GM23248 (cell line): Measurements from ENCODE around the gene RRAS. TPM values are rescaled to one million over a fixed set of nuclear protein-coding genes. Genes with fewer than 3 reads are reported as not detected.
"Not testable (repeated sequence)": the region's sequence is repeated elsewhere in the genome, so short reads cannot be mapped to it uniquely, and the experiment has no call there.

Experiments used
- DNase-seq: peaks from one replicate; pipeline ENCODE4 v3.0.0-alpha.2; 2015
- H2AFZ ChIP-seq: fragments of 200-600 bp; sonication (generic); 2 replicates; pipeline ENCODE4 v1.6.1; 2016; ENCODE audit warnings: antibody characterized with exemption
- H3F3A ChIP-seq: fragments of 200-600 bp; sonication (generic); 2 replicates; pipeline ENCODE4 v1.6.1; 2016; ENCODE audit warnings: mild to moderate bottlenecking, antibody characterized with exemption, mixed run types; ENCODE audit not compliant: insufficient read depth
- H3K27ac ChIP-seq: fragments of 200-600 bp; sonication (generic); 2 replicates; pipeline ENCODE4 v1.5.1; 2016; ENCODE audit warnings: mild to moderate bottlenecking
- H3K27me3 ChIP-seq: fragments of 200-600 bp; sonication (generic); replicated peaks from 2 replicates; pipeline ENCODE4 v1.6.1; 2016; ENCODE audit warnings: mild to moderate bottlenecking; ENCODE audit not compliant: insufficient read depth
- H3K36me3 ChIP-seq: fragments of 200-600 bp; sonication (generic); 2 replicates; pipeline ENCODE4 v1.6.1; 2016; ENCODE audit warnings: low read depth, mild to moderate bottlenecking
- H3K4me1 ChIP-seq: fragments of 200-600 bp; sonication (generic); 2 replicates; pipeline ENCODE4 v1.6.1; 2016; ENCODE audit warnings: mild to moderate bottlenecking; ENCODE audit not compliant: insufficient read depth
- H3K4me2 ChIP-seq: fragments of 200-600 bp; sonication (generic); one replicate; pipeline ENCODE4 v1.6.1; 2016; ENCODE audit warnings: mild to moderate bottlenecking; ENCODE audit not compliant: unreplicated experiment
- H3K4me3 ChIP-seq: fragments of 200-600 bp; sonication (generic); 2 replicates; pipeline ENCODE4 v1.5.1; 2016; ENCODE audit warnings: mild to moderate bottlenecking
- H3K79me2 ChIP-seq: fragments of 200-600 bp; sonication (generic); 2 replicates; pipeline ENCODE4 v1.6.1; 2016; ENCODE audit warnings: mild to moderate bottlenecking; ENCODE audit not compliant: insufficient read depth
- H3K9ac ChIP-seq: fragments of 200-600 bp; sonication (generic); 2 replicates; pipeline ENCODE4 v1.6.1; 2016; ENCODE audit warnings: mild to moderate bottlenecking
- H3K9me2 ChIP-seq: fragments of 200-600 bp; sonication (generic); 2 replicates; pipeline ENCODE4 v1.6.1; 2016; ENCODE audit warnings: mixed run types, mild to moderate bottlenecking, moderate library complexity; ENCODE audit not compliant: insufficient read depth
- H3K9me3 ChIP-seq: fragments of 200-600 bp; sonication (generic); one replicate; pipeline ENCODE4 v1.6.1; 2017; ENCODE audit warnings: low read depth
- H4K20me1 ChIP-seq: fragments of 200-600 bp; sonication (generic); 2 replicates; pipeline ENCODE4 v1.6.0; 2016; ENCODE audit not compliant: insufficient read depth
- EZH2 ChIP-seq: fragments of 200-600 bp; sonication (generic); IDR thresholded peaks from 2 replicates; pipeline ENCODE4 v1.6.1; 2018; ENCODE audit warnings: antibody characterized with exemption, mild to moderate bottlenecking; ENCODE audit not compliant: insufficient read depth, poor library complexity, severe bottlenecking
- EZH2phosphoT487 ChIP-seq: fragments of 200-600 bp; sonication (generic); IDR thresholded peaks from 2 replicates; pipeline ENCODE4 v1.6.1; 2018; ENCODE audit warnings: antibody characterized with exemption, moderate library complexity, mild to moderate bottlenecking, low read depth; ENCODE audit not compliant: insufficient read depth
- WGBS, 2 experiments: methylation state at CpG; one replicate each; pipeline ENCODE4 v1.1.6; 2015 to 2017; ENCODE audit warnings: low lambda C conversion rate in 2 of 2, low coverage in 1 of 2; ENCODE audit errors: missing lambda C conversion rate in 2 of 2; 5-methylcytosine and 5-hydroxymethylcytosine counted together
- in situ Hi-C: fragments of 300-500 bp; cut with MboI; formaldehyde crosslinking; loops from 2 replicates; pipeline ENCODE4 v1.15.0; 2020
- polyA plus RNA-seq: library from polyadenylated mRNA; unstranded; fragments of >200 nt; fragmentation: Nextera tagmentation; extraction: Ambion mirVana; gene quantifications from 2 replicates; pipeline ENCODE4 v1.2.1, GENCODE V29; 2016
- total RNA-seq: library from RNA; depleted of rRNA; stranded (reverse); fragments of >200 nt; shearing (Covaris generic); gene quantifications from 2 replicates; pipeline ENCODE4 v1.2.3, GENCODE V29; 2014

The RRAS gene
- total and polyA plus RNA-seq, 2 experiments from 2014 or later = 116 to 337 TPM

GRCh38 chr19:49631014-49631588 is 8.8 kb downstream of the RRAS start:
- no peak for TF ChIP-seq EZH2phosphoT487
- TF ChIP-seq EZH2 = no peak
- Histone ChIP-seq H2AFZ (no peak overlapping the region), H3K4me3 (no peak overlapping the region), H3K79me2 (no peaks in the 10 kb centered on the region), H3K4me2 (peak overlapping the region; percentile 3), H3K27ac (peak overlapping the region; percentile 17), H3F3A (peaks cover 39% of the 10 kb centered on the region), H3K27me3 (no peaks in the 10 kb centered on the region), H3K4me1 (peaks cover 9% of the 10 kb centered on the region), H4K20me1 (no peaks in the 10 kb centered on the region), H3K9ac (no peak overlapping the region; the same call in 1 of the 2 replicates), H3K9me3 (no peaks in the 10 kb centered on the region), H3K9me2 (no peaks in the 10 kb centered on the region), H3K36me3 (peaks cover 7% of the 10 kb centered on the region; the same call in 1 of the 2 replicates)
- peak; percentile 39 for DNase-seq
- WGBS, 2 experiments = 5 to 9% methylated on average over 6 to 9 of the region's 9 CpGs
- in situ Hi-C loops = no loop called here

DNA sequence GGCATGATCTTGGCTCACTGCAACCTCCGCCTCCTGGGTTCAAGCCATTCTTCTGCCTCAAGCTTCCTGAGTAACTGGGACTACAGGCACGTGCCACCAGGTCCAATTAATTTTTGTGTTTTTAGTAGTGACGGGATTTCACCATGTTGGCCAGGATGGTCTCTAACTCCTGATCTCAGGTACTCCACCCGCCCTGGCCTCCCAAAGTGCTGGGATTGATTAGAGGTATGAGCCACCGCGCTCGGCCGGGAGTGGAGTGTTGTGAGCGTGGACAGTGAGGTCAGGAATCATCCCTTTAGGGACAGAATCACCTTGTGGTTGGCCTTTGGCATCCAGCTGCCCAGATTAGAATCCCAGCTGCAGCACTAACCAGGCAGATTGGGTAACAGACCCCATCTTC is 10.3 kb downstream of the RRAS start:
- no peaks in the 10 kb centered on the region for H3K9me3 ChIP-seq
- H3K27ac ChIP-seq = no peak overlapping the region
- no peak overlapping the region for H3K9ac ChIP-seq
- no peak overlapping the region for H3K4me3 ChIP-seq
- peaks cover 39% of the 10 kb centered on the region for H3F3A ChIP-seq
- no peaks in the 10 kb centered on the region for H3K9me2 ChIP-seq
- H3K4me1 ChIP-seq = peaks cover 9% of the 10 kb centered on the region
- no peaks in the 10 kb centered on the region; the same call in 1 of the 2 replicates for H3K36me3 ChIP-seq
- 66 to 73% methylated on average over 9 of the region's 9 CpGs for WGBS, 2 experiments
- no peaks in the 10 kb centered on the region for H4K20me1 ChIP-seq
- no peaks in the 10 kb centered on the region for H3K79me2 ChIP-seq
- TF ChIP-seq EZH2 = no peak
- no peak for TF ChIP-seq EZH2phosphoT487
- in situ Hi-C loops = no loop called here
- H2AFZ ChIP-seq = no peak overlapping the region
- no peaks in the 10 kb centered on the region for H3K27me3 ChIP-seq
- DNase-seq = no peak
- H3K4me2 ChIP-seq = no peak overlapping the region

- Histone ChIP-seq H3K4me2 (no peak overlapping the region), H4K20me1 (no peaks in the 10 kb centered on the region), H3K9me2 (no peaks in the 10 kb centered on the region), H3K4me3 (no peak overlapping the region), H3K36me3 (no peaks in the 10 kb centered on the region; the same call in 1 of the 2 replicates), H3K27me3 (no peaks in the 10 kb centered on the region), H3K27ac (no peak overlapping the region), H3F3A (peaks cover 21% of the 10 kb centered on the region), H2AFZ (no peak overlapping the region), H3K9ac (no peak overlapping the region), H3K9me3 (no peaks in the 10 kb centered on the region), H3K79me2 (0 out of 2 replicates have a peak, but pooled peaks cover 4% of the 10 kb centered on the region), H3K4me1 (peaks cover 9% of the 10 kb centered on the region)
- WGBS, 2 experiments = 84 to 86% methylated on average over 7 to 11 of the region's 11 CpGs
- in situ Hi-C loops = no loop called here
- DNase-seq = no peak
- TF ChIP-seq EZH2 = no peak
- no peak for TF ChIP-seq EZH2phosphoT487
These were observed 13.7 kb downstream of the RRAS start for GRCh38 chr19:49626226-49626625.

- Histone ChIP-seq H3K9me3 (no peaks in the 10 kb centered on the region), H3K27me3 (no peaks in the 10 kb centered on the region), H3K9ac (no peak overlapping the region), H3F3A (peaks cover 13% of the 10 kb centered on the region), H3K79me2 (0 out of 2 replicates have a peak, but pooled peaks cover 6% of the 10 kb centered on the region), H3K4me1 (peaks cover under 1% of the 10 kb centered on the region; the same call in 1 of the 2 replicates), H3K9me2 (no peaks in the 10 kb centered on the region), H4K20me1 (no peaks in the 10 kb centered on the region), H2AFZ (no peak overlapping the region), H3K4me3 (no peak overlapping the region), H3K36me3 (peaks cover 2% of the 10 kb centered on the region; the same call in 1 of the 2 replicates), H3K27ac (no peak overlapping the region), H3K4me2 (no peak overlapping the region)
- 86 to 87% methylated on average over 17 to 27 of the region's 27 CpGs for WGBS, 2 experiments
- in situ Hi-C loops = no loop called here
- TF ChIP-seq EZH2phosphoT487 (no peak), EZH2 (no peak)
- DNase-seq = no peak
These were observed 14.7 kb downstream of the RRAS start for GRCh38 chr19:49624967-49625910.

DNA sequence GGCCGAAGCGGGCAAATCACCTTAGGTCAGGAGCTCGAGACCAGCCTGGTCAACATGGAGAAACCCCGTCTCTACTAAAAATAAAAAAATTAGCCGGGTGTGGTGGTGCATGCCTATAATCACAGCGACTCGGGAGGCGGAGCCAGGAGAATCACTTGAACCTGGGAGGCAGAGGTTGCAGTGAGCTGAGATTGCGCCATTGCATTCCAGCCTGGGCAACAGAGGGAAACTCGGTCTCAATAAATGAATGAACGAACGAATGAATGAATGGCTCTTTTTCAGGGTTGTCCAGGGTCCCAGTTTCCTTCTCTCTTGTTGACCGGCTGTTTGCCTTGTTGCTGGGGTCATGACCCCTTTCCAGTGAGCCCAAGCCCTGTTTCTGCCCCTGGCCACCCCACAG is 22.1 kb downstream of the RRAS start:
- H3K9me2 ChIP-seq, H3K9ac ChIP-seq, DNase-seq, H2AFZ ChIP-seq, H3K27ac ChIP-seq, H3K4me2 ChIP-seq, H3K9me3 ChIP-seq, H4K20me1 ChIP-seq, H3K4me3 ChIP-seq, in situ Hi-C loops, H3K27me3 ChIP-seq: not testable (repeated sequence)
- Histone ChIP-seq H3K36me3 (peaks cover 13% of the 10 kb centered on the region), H3F3A (peaks cover 15% of the 10 kb centered on the region), H3K79me2 (peaks cover 48% of the 10 kb centered on the region), H3K4me1 (peaks cover 19% of the 10 kb centered on the region)
- 87 to 90% methylated on average over 13 of the region's 13 CpGs for WGBS, 2 experiments
